ENCODE results near the gene RENBP. TPM values are rescaled to one million over a fixed set of nuclear protein-coding genes. Genes with fewer than 3 reads are reported as not detected.

The RENBP gene
- total and polyA plus RNA-seq, 12 donors, result 5.4 to 69.6 (median 26.1) TPM

DNA sequence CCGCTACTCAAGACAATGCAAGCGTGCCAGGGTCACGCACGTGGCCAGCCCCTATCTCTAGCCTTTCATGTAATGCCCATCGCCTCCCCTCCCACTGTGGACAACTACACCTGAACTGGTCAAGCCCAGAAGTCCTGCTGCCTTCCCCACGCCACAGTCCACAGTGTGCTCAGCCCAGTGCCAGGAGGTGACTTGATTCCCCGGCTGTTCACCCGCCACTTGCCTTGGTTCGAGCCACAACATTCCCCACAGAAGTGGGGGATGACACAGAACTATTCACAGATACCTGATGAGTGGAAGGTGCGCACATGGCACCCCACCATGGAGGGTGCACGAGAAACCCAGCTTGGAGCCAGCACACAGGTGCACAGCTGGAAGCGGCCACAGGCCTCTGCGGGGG lies 25.2 kb downstream of the RENBP start:
- Histone ChIP-seq H3K27me3 (peaks cover 5% of the 10 kb centered on the region), H3K36me3 (replicated peaks in 1 of 2) (no peaks in the 10 kb centered on the region), H3K4me1 (replicated peaks in 1 of 2) (peaks cover 0 to 10% of the 10 kb centered on the region in 2 donors), H3K9me3 (replicated peaks in 1 of 3) (no peaks in the 10 kb centered on the region), H3K27ac (no peak overlapping the region), H3K4me3 (no peak overlapping the region)
- DNase-seq, result no peak
- TF ChIP-seq POLR2A (IDR thresholded peaks at IDR 0.05) (no peak), CTCF (IDR thresholded peaks at IDR 0.05) (no peak)
- intact Hi-C loops (cut with DNase I), result no loop called here
- WGBS, 4 donors, result 85 to 94% (median 91%) methylated on average over 2 to 13 of the region's 13 CpGs

- intact Hi-C loops (cut with DNase I), result no loop called here
- Histone ChIP-seq H3K9me3 (replicated peaks in 1 of 3) (no peaks in the 10 kb centered on the region), H3K27me3 (peaks cover 5% of the 10 kb centered on the region), H3K36me3 (replicated peaks in 1 of 2) (no peaks in the 10 kb centered on the region), H3K4me3 (no peak overlapping the region), H3K27ac (no peak overlapping the region), H3K4me1 (replicated peaks in 1 of 2) (peaks cover 0 to 5% of the 10 kb centered on the region in 2 donors)
- WGBS, 4 donors, result 79 to 92% (median 88%) methylated on average over 5 to 6 of the region's 6 CpGs
- no peak for TF ChIP-seq POLR2A (IDR thresholded peaks at IDR 0.05)
- TF ChIP-seq CTCF (IDR thresholded peaks at IDR 0.05), result no peak
- no peak for DNase-seq
These were observed 26.6 kb downstream of the RENBP start for GRCh38 chrX:153917869-153918268.

GRCh38 chrX:153913701-153914100 lies 30.7 kb downstream of the RENBP start:
- WGBS, 4 donors, result 87 to 92% (median 91%) methylated on average over 12 to 17 of the region's 17 CpGs
- Histone ChIP-seq H3K27ac (no peak overlapping the region), H3K9me3 (replicated peaks in 1 of 3) (no peaks in the 10 kb centered on the region), H3K4me3 (no peak overlapping the region), H3K36me3 (replicated peaks in 1 of 2) (no peaks in the 10 kb centered on the region), H3K4me1 (replicated peaks in 1 of 2) (no peaks in the 10 kb centered on the region), H3K27me3 (peaks cover 8% of the 10 kb centered on the region)
- TF ChIP-seq POLR2A (IDR thresholded peaks at IDR 0.05) (no peak), CTCF (IDR thresholded peaks at IDR 0.05) (no peak)
- intact Hi-C loops (cut with DNase I), result no loop called here
- DNase-seq, result no peak

DNA sequence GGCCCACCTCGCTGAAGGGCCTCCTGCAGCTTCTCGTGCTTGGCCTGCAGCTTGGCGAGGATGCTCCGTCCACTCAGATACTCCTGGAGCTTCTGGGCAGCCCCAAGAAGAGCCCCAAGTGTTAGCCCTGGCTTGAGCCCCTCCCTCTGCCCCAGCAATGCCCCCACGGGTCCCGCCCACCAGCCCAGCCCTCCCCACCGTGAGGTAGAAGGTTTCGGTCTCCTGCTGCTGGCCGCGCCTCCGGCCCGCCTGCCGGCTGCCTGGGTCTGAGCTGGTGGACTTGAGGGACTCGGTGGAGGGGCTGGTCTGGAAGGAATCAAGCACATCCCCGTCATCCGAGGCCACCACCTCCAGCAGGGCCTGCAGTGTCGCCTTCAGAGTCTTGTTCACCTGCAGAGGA lies 31.2 kb downstream of the RENBP start:
- WGBS, 4 donors, result 75 to 86% (median 80%) methylated on average over 1 to 17 of the region's 17 CpGs; no CpG with 5 or more reads in 1 of the 4 donors
- no peaks in the 10 kb centered on the region for H3K4me1 ChIP-seq (replicated peaks in 1 of 2)
- no peaks in the 10 kb centered on the region for H3K9me3 ChIP-seq (replicated peaks in 1 of 3)
- TF ChIP-seq POLR2A (IDR thresholded peaks at IDR 0.05), result no peak
- no peak for TF ChIP-seq CTCF (IDR thresholded peaks at IDR 0.05)
- intact Hi-C loops (cut with DNase I), result no loop called here
- H3K27me3 ChIP-seq, result peaks cover 8% of the 10 kb centered on the region
- H3K4me3 ChIP-seq, result no peak overlapping the region
- DNase-seq, result no peak
- H3K27ac ChIP-seq, result no peak overlapping the region
- no peaks in the 10 kb centered on the region for H3K36me3 ChIP-seq (replicated peaks in 1 of 2)
